ENCODE data around the gene AASDHPPT.

Gene AASDHPPT

GRCh38 chr11:106086135-106086534 is 8.7 kb downstream of the AASDHPPT start:
- DNase-seq (ENCODE audit: low read depth, low spot score), result no peak

- DNase-seq (ENCODE audit: low read depth, low spot score), result no peak
These were observed 9.4 kb downstream of the AASDHPPT start for GRCh38 chr11:106086850-106087249.

GRCh38 chr11:106087815-106088435 is 10.5 kb downstream of the AASDHPPT start:
- DNase-seq (ENCODE audit: low read depth, low spot score), result peak; percentile 76

- DNase-seq (ENCODE audit: low read depth, low spot score), result peak; percentile 17
These were observed 11.4 kb downstream of the AASDHPPT start for GRCh38 chr11:106088896-106089295.

GRCh38 chr11:106091480-106092123 is 14.1 kb downstream of the AASDHPPT start:
- DNase-seq (ENCODE audit: low read depth, low spot score), result peak; percentile 82

GRCh38 chr11:106092446-106092845 is 15.0 kb downstream of the AASDHPPT start:
- no peak for DNase-seq (ENCODE audit: low read depth, low spot score)

GRCh38 chr11:106098893-106099553 is 21.6 kb downstream of the AASDHPPT start:
- DNase-seq (ENCODE audit: low read depth, low spot score), result no peak

- DNase-seq (ENCODE audit: low read depth, low spot score), result no peak
These were observed 23.9 kb downstream of the AASDHPPT start for GRCh38 chr11:106101370-106101769.

GRCh38 chr11:106101819-106102218 is 24.4 kb downstream of the AASDHPPT start:
- DNase-seq (ENCODE audit: low read depth, low spot score), result no peak

GRCh38 chr11:106105986-106106385 is 28.5 kb downstream of the AASDHPPT start:
- DNase-seq (ENCODE audit: low read depth, low spot score), result no peak

- DNase-seq (ENCODE audit: low read depth, low spot score), result peak; percentile 9
These were observed 44.3 kb downstream of the AASDHPPT start for GRCh38 chr11:106121570-106122320.

GRCh38 chr11:106127604-106128003 is 50.1 kb downstream of the AASDHPPT start:
- no peak for DNase-seq (ENCODE audit: low read depth, low spot score)

GRCh38 chr11:106128740-106129139 is 51.3 kb downstream of the AASDHPPT start:
- no peak for DNase-seq (ENCODE audit: low read depth, low spot score)

- no peak for DNase-seq (ENCODE audit: low read depth, low spot score)
These were observed 54.5 kb downstream of the AASDHPPT start for GRCh38 chr11:106131998-106132397.

- DNase-seq (ENCODE audit: low read depth, low spot score), result no peak
These were observed 55.3 kb downstream of the AASDHPPT start for GRCh38 chr11:106132582-106133354.

GRCh38 chr11:106133529-106133928 is 56.1 kb downstream of the AASDHPPT start:
- DNase-seq (ENCODE audit: low read depth, low spot score), result no peak

- DNase-seq (ENCODE audit: low read depth, low spot score), result peak; percentile 26
These were observed 59.6 kb downstream of the AASDHPPT start for GRCh38 chr11:106137061-106137460.

GRCh38 chr11:106137758-106138157 is 60.3 kb downstream of the AASDHPPT start:
- no peak for DNase-seq (ENCODE audit: low read depth, low spot score)
